Aorta (tissue), 5 donors: ENCODE results near the gene PPP1R16B. TPM values are rescaled to one million over a fixed set of nuclear protein-coding genes. Genes with fewer than 3 reads are reported as not detected.
"Not testable (repeated sequence)": the region's sequence is repeated elsewhere in the genome, so short reads cannot be mapped to it uniquely, and the experiment has no call there.

Source experiments
- ATAC-seq: fragments of 200-7000 bp; cut with Tn5 transposase; one replicate; pipeline ENCODE4 v1.9.1; 2022; ENCODE audit warnings: moderate library complexity; ENCODE audit not compliant: low FRiP score
- DNase-seq, 2 donors: peaks; one replicate each; pipeline ENCODE4 v3.0.0-alpha.2; 2020
- H3K27ac ChIP-seq, 2 donors: one replicate each; pipeline ENCODE4 v1.5.1; 2013; ENCODE audit warnings: low read length in 2 of 2, mild to moderate bottlenecking in 2 of 2, moderate library complexity in 2 of 2, control low read depth in 1 of 2, inconsistent platforms in 1 of 2, low read depth in 1 of 2
- H3K27me3 ChIP-seq, 2 donors: one replicate each; pipeline ENCODE4 v1.6.1; 2013; ENCODE audit warnings: control low read depth in 1 of 2, low read length in 1 of 2, mild to moderate bottlenecking in 1 of 2, moderate library complexity in 1 of 2; ENCODE audit not compliant: insufficient read depth in 2 of 2, control insufficient read depth in 1 of 2
- H3K36me3 ChIP-seq, 2 donors: one replicate each; pipeline ENCODE4 v1.6.1; 2013; ENCODE audit warnings: control low read depth in 1 of 2, low read length in 1 of 2, mild to moderate bottlenecking in 1 of 2; ENCODE audit not compliant: insufficient read depth in 2 of 2, control insufficient read depth in 1 of 2
- H3K4me1 ChIP-seq, 2 donors: one replicate each; pipeline ENCODE4 v1.6.1; 2013; ENCODE audit warnings: low read length in 2 of 2, control low read depth in 1 of 2, mild to moderate bottlenecking in 1 of 2, moderate library complexity in 1 of 2; ENCODE audit not compliant: insufficient read depth in 2 of 2, control insufficient read depth in 1 of 2
- H3K4me3 ChIP-seq, 2 donors: one replicate each; pipeline ENCODE4 v1.5.1; 2013; ENCODE audit warnings: low read length in 2 of 2, control low read depth in 1 of 2, mild to moderate bottlenecking in 1 of 2
- H3K9me3 ChIP-seq: one replicate; pipeline ENCODE4 v1.6.1; 2013; ENCODE audit warnings: mild to moderate bottlenecking, low read length; ENCODE audit not compliant: control insufficient read depth
- WGBS, 2 donors: extraction: QIAGEN DNeasy Blood & Tissue Kit; methylation state at CpG; one replicate each; pipeline ENCODE4 v1.1.7; 2013; 5-methylcytosine and 5-hydroxymethylcytosine counted together
- intact Hi-C, 2 donors: fragments of 100-400 bp; cut with DNase I; formaldehyde crosslinking; loops; one replicate each; pipeline versions ENCODE4 v1.14.2 to v1.15.0; 2022
- polyA plus RNA-seq, 2 donors: library from polyadenylated mRNA; stranded (reverse); fragments of 200-250 nt; gene quantifications; one replicate each; pipeline ENCODE4 v1.2.3, GENCODE V29; 2013
- total RNA-seq, 2 donors: library from RNA; stranded (reverse); fragmentation: NEBNext Ultra II Directional; extraction: Animal tissue kit (Norgen Biotek cat#: 25700); gene quantifications; one replicate each; pipeline ENCODE4 v1.2.1, GENCODE V29; 2021
- donor health status: healthy with polysubstance abuse.
- donor health status: Bipolar disorder and iron deficiency.
- donor health status: DM: no; HTN: no; CAD: no.
- donor health status: DM: no; HTN: no; CAD: no.
- donor health status: DM: yes; HTN: yes; CAD: no.

The PPP1R16B gene
- total and polyA plus RNA-seq, 4 donors = 0.97 to 17.6 (median 7.3) TPM

- H3K27ac ChIP-seq, H3K4me3 ChIP-seq, H3K4me1 ChIP-seq, DNase-seq, H3K27me3 ChIP-seq, intact Hi-C loops, ATAC-seq, H3K9me3 ChIP-seq, H3K36me3 ChIP-seq: not testable (repeated sequence)
- 92% methylated on average over 4 of the region's 4 CpGs for WGBS, 2 donors
Measured at GRCh38 chr20:38859857-38860256, 54.4 kb downstream of the PPP1R16B start.

GRCh38 chr20:38861071-38861401 is 55.5 kb downstream of the PPP1R16B start:
- ATAC-seq = no peak
- Histone ChIP-seq H3K36me3 (no peaks in the 10 kb centered on the region), H3K9me3 (no peaks in the 10 kb centered on the region), H3K4me3 (no peak overlapping the region), H3K27me3 (no peaks in the 10 kb centered on the region), H3K27ac (no peak overlapping the region), H3K4me1 (no peaks in the 10 kb centered on the region)
- peak in 1 of 2 donors; percentile 30 for DNase-seq
- WGBS, 2 donors = 61 to 66% methylated on average over 1 of the region's 1 CpG
- intact Hi-C loops = no loop called here

GRCh38 chr20:38862226-38862625 is 56.7 kb downstream of the PPP1R16B start:
- intact Hi-C loops = no loop called here
- no peak for DNase-seq
- ATAC-seq = no peak
- 86 to 89% methylated on average over 5 of the region's 5 CpGs for WGBS, 2 donors
- Histone ChIP-seq H3K4me1 (no peaks in the 10 kb centered on the region), H3K27me3 (no peaks in the 10 kb centered on the region), H3K27ac (no peak overlapping the region), H3K4me3 (no peak overlapping the region), H3K9me3 (no peaks in the 10 kb centered on the region), H3K36me3 (no peaks in the 10 kb centered on the region)

GRCh38 chr20:38863024-38863851 is 57.7 kb downstream of the PPP1R16B start:
- H3K4me3 ChIP-seq = no peak overlapping the region
- WGBS, 2 donors = 66 to 75% methylated on average over 12 of the region's 12 CpGs
- no peak overlapping the region for H3K27ac ChIP-seq
- no peaks in the 10 kb centered on the region for H3K27me3 ChIP-seq
- H3K36me3 ChIP-seq = no peaks in the 10 kb centered on the region
- H3K4me1 ChIP-seq = no peaks in the 10 kb centered on the region
- ATAC-seq (no peak), DNase-seq (no peak)
- intact Hi-C loops = no loop called here
- no peaks in the 10 kb centered on the region for H3K9me3 ChIP-seq

GRCh38 chr20:38864662-38865061 is 59.2 kb downstream of the PPP1R16B start:
- no peaks in the 10 kb centered on the region for H3K4me1 ChIP-seq
- DNase-seq = no peak
- ATAC-seq = no peak
- intact Hi-C loops = no loop called here
- WGBS, 2 donors = 63 to 67% methylated on average over 5 of the region's 5 CpGs
- H3K9me3 ChIP-seq = no peaks in the 10 kb centered on the region
- H3K27me3 ChIP-seq = no peaks in the 10 kb centered on the region
- H3K36me3 ChIP-seq = no peaks in the 10 kb centered on the region
- H3K27ac ChIP-seq = no peak overlapping the region
- no peak overlapping the region for H3K4me3 ChIP-seq

GRCh38 chr20:38866265-38867061 is 61.0 kb downstream of the PPP1R16B start:
- Histone ChIP-seq H3K27me3 (no peaks in the 10 kb centered on the region), H3K4me1 (no peaks in the 10 kb centered on the region), H3K36me3 (no peaks in the 10 kb centered on the region), H3K27ac (no peak overlapping the region), H3K9me3 (no peaks in the 10 kb centered on the region), H3K4me3 (no peak overlapping the region)
- ATAC-seq (no peak), DNase-seq (no peak)
- intact Hi-C loops = no loop called here
- WGBS, 2 donors = 73 to 75% methylated on average over 12 of the region's 12 CpGs

GRCh38 chr20:38867062-38867359 is 61.5 kb downstream of the PPP1R16B start:
- H3K27me3 ChIP-seq = no peaks in the 10 kb centered on the region
- ATAC-seq (no peak), DNase-seq (no peak)
- H3K9me3 ChIP-seq = no peaks in the 10 kb centered on the region
- WGBS, 2 donors = 62 to 67% methylated on average over 4 of the region's 4 CpGs
- no peaks in the 10 kb centered on the region for H3K4me1 ChIP-seq
- no peak overlapping the region for H3K27ac ChIP-seq
- H3K36me3 ChIP-seq = no peaks in the 10 kb centered on the region
- no peak overlapping the region for H3K4me3 ChIP-seq
- intact Hi-C loops = no loop called here

GRCh38 chr20:38870733-38871559 is 65.4 kb downstream of the PPP1R16B start:
- H3K36me3 ChIP-seq = no peaks in the 10 kb centered on the region
- DNase-seq = no peak
- no peaks in the 10 kb centered on the region for H3K4me1 ChIP-seq
- no peaks in the 10 kb centered on the region for H3K27me3 ChIP-seq
- 43 to 46% methylated on average over 12 of the region's 12 CpGs for WGBS, 2 donors
- ATAC-seq = no peak
- H3K9me3 ChIP-seq = no peaks in the 10 kb centered on the region
- intact Hi-C loops = no loop called here
- H3K4me3 ChIP-seq = no peak overlapping the region
- H3K27ac ChIP-seq = no peak overlapping the region
